Vagina (tissue), 2 donors: ENCODE results near the gene PRKRIP1. TPM values are rescaled to one million over a fixed set of nuclear protein-coding genes. Genes with fewer than 3 reads are reported as not detected.

Experiments
- DNase-seq, 2 donors: peaks; one replicate each; pipeline ENCODE4 v3.0.0-alpha.2; 2017; ENCODE audit errors: extremely low spot score in 2 of 2
- H3K27ac ChIP-seq: fragments of 200-600 bp; sonication (generic); one replicate; pipeline ENCODE4 v1.5.1; 2019
- H3K27me3 ChIP-seq: fragments of 200-600 bp; sonication (generic); one replicate; pipeline ENCODE4 v1.5.1; 2019
- H3K36me3 ChIP-seq, 2 donors: fragments of 200-600 bp; sonication (generic); one replicate each; pipeline ENCODE4 v1.5.1; 2017 to 2019
- H3K4me1 ChIP-seq: fragments of 200-600 bp; sonication (generic); one replicate; pipeline ENCODE4 v1.5.1; 2019
- H3K4me3 ChIP-seq, 2 donors: fragments of 200-600 bp; sonication (generic); 1 replicate in 1 of 2; 2 replicates in 1 of 2; pipeline ENCODE4 v1.5.1; 2016 to 2019
- H3K9me3 ChIP-seq: fragments of 200-600 bp; sonication (generic); one replicate; pipeline ENCODE4 v1.5.1; 2019
- POLR2A ChIP-seq, 2 donors: fragments of 450-650 bp; IDR thresholded peaks; one replicate each; pipeline ENCODE4 v1.6.1; 2017; ENCODE audit warnings: antibody characterized with exemption in 2 of 2, mild to moderate bottlenecking in 2 of 2, moderate library complexity in 2 of 2
- POLR2AphosphoS5 ChIP-seq, 2 donors: sonication (generic); formaldehyde crosslinking; IDR thresholded peaks; one replicate each; pipeline ENCODE4 v1.9.0; 2017; ENCODE audit warnings: antibody characterized with exemption in 2 of 2, mild to moderate bottlenecking in 2 of 2, low read depth in 1 of 2; ENCODE audit not compliant: insufficient read depth in 1 of 2
- intact Hi-C: fragments of 100-400 bp; cut with DNase I; formaldehyde crosslinking; loops from one replicate; pipeline ENCODE4 v1.15.1; 2023
- total RNA-seq: library from RNA; depleted of rRNA; stranded (reverse); fragments of >200 nt; gene quantifications from one replicate; pipeline ENCODE4 v1.2.3, GENCODE V29; 2016
- TF ChIP-seq, protein P1 (sequence below), 3 experiments: fragments of 450-650 bp in 2 of 3; fragments of 200-600 bp in 1 of 3; sonication (generic) in 1 of 3; IDR thresholded peaks; one replicate each; pipeline ENCODE4 v1.5.1; 2017 to 2019; ENCODE audit warnings: antibody characterized with exemption in 3 of 3, mild to moderate bottlenecking in 2 of 3, moderate library complexity in 2 of 3

Gene PRKRIP1
- total RNA-seq, 1 donor from 2014 or later, result 17.4 TPM

DNA sequence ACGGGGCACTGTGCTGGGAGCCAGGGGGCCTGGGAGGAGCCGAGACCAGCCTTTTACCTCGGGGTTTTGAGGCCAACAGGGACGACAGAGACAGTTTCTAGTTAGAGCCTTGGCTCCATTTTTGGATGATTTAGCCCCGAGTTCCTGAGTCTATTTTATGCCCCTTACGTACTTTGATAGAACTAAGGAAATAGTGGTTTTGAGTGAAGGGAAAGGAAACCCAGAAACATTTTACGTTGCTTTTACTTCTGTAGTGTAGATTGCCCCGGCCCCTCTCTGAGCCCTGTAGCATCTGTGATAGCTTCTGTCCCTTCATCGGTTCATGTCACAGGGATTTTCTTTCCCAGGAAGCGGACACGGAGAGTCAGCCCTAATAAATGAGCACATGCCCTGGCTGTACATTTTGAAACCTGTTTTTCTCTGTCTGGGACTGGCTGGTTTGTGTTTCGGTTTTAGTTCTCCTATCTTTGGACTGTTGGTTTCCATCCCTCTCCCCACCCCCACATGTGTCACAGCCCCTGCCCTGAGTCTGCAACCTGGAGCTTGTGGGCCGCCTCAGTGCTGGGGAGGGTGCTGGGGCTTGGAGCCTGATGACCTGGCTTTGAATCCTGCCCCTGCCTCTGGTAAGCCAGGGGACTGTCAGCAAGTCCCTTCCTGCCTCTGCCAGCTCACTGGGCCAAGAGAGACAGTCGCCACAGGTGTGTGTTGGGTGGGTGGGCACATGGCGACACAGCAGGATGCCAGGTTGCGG lies 30.3 kb downstream of the PRKRIP1 start:
- Histone ChIP-seq H3K4me1 (peaks cover 16% of the 10 kb centered on the region), H3K27ac (peak overlapping the region; percentile 42), H3K4me3 (no peak overlapping the region), H3K27me3 (no peaks in the 10 kb centered on the region), H3K9me3 (no peaks in the 10 kb centered on the region), H3K36me3 (peaks cover 3 to 30% of the 10 kb centered on the region in 2 donors)
- TF ChIP-seq, protein P1, sequence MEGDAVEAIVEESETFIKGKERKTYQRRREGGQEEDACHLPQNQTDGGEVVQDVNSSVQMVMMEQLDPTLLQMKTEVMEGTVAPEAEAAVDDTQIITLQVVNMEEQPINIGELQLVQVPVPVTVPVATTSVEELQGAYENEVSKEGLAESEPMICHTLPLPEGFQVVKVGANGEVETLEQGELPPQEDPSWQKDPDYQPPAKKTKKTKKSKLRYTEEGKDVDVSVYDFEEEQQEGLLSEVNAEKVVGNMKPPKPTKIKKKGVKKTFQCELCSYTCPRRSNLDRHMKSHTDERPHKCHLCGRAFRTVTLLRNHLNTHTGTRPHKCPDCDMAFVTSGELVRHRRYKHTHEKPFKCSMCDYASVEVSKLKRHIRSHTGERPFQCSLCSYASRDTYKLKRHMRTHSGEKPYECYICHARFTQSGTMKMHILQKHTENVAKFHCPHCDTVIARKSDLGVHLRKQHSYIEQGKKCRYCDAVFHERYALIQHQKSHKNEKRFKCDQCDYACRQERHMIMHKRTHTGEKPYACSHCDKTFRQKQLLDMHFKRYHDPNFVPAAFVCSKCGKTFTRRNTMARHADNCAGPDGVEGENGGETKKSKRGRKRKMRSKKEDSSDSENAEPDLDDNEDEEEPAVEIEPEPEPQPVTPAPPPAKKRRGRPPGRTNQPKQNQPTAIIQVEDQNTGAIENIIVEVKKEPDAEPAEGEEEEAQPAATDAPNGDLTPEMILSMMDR (IDR thresholded peaks at IDR 0.05), result no peak
- TF ChIP-seq POLR2A (IDR thresholded peaks at IDR 0.05), result no peak
- TF ChIP-seq POLR2AphosphoS5 (IDR thresholded peaks at IDR 0.05; ENCODE audit: insufficient read depth in 1 of 2, low read depth in 1 of 2), result no peak
- DNase-seq, result no peak
- intact Hi-C loops, result no loop called here

DNA sequence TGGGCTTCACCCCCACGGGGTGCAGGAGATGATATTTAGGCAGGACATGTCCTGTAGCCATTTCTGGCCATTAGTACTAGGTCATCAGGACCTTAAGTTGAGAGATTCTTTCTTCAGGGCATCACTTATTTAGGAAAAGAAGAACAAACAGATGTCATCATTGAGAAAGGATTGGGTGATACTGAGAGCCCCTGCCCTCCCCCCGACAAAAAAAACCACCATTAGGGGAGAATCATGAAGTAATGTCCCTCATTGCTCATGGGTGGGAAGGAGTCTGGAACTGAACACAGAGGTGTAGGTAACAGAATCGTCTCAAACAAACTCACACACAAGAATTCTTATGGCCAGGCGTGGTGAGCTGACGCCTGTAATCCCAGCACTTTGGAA lies 30.8 kb downstream of the PRKRIP1 start:
- Histone ChIP-seq H3K27ac (peak overlapping the region; percentile 42), H3K4me3 (no peak overlapping the region), H3K27me3 (no peaks in the 10 kb centered on the region), H3K4me1 (peaks cover 21% of the 10 kb centered on the region), H3K36me3 (peaks cover 3 to 28% of the 10 kb centered on the region in 2 donors), H3K9me3 (no peaks in the 10 kb centered on the region)
- intact Hi-C loops, result no loop called here
- TF ChIP-seq POLR2A (IDR thresholded peaks at IDR 0.05), result no peak
- TF ChIP-seq, protein P1 (IDR thresholded peaks at IDR 0.05), result no peak
- no peak for DNase-seq

DNA sequence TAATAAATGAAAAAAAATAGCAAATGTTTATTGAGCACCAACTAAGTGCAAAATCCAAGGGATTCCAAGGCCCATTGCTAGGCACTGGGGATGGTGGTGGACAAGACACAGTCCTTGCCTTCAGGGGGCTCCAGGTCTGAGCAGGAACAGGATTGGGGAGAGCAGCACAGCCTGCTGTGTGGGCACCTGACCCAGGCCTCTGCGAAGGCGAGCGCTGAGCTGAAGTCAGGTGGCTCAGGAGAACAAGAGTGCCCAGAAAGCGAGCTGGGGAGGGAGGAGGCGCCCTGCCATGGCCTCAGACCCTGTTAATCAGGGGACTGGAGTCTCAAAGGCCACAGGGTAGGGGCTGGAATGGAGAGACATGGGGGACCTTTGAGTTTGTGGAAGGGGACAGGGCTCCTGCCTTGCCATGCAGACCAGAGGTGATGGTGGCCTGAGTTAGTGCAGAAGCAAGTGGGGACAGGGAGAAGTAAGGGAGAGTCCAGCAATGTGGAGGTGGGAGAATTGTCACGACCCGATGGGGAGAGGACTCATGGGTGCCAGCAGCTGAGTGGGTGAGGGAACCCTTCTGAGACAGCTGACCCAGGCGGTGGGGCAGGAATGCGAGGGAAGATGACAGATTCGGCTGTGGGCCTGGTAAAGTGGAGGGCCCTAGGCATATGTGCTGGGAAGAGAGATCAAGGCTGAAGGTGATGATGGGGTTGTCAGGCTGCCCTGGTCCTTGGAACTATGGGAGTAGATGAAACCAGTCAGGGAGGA lies 33.2 kb downstream of the PRKRIP1 start:
- intact Hi-C loops, result no loop called here
- no peak for DNase-seq
- TF ChIP-seq POLR2AphosphoS5 (IDR thresholded peaks at IDR 0.05; ENCODE audit: insufficient read depth in 1 of 2, low read depth in 1 of 2), result no peak
- TF ChIP-seq, protein P1 (IDR thresholded peaks at IDR 0.05), result no peak
- TF ChIP-seq POLR2A (IDR thresholded peaks at IDR 0.05), result no peak
- H3K27ac ChIP-seq, result no peak overlapping the region
- peaks cover 41% of the 10 kb centered on the region for H3K4me1 ChIP-seq
- no peaks in the 10 kb centered on the region for H3K27me3 ChIP-seq
- H3K4me3 ChIP-seq, result no peak overlapping the region
- H3K9me3 ChIP-seq, result no peaks in the 10 kb centered on the region
- H3K36me3 ChIP-seq, result peaks cover 3 to 21% of the 10 kb centered on the region in 2 donors

DNA sequence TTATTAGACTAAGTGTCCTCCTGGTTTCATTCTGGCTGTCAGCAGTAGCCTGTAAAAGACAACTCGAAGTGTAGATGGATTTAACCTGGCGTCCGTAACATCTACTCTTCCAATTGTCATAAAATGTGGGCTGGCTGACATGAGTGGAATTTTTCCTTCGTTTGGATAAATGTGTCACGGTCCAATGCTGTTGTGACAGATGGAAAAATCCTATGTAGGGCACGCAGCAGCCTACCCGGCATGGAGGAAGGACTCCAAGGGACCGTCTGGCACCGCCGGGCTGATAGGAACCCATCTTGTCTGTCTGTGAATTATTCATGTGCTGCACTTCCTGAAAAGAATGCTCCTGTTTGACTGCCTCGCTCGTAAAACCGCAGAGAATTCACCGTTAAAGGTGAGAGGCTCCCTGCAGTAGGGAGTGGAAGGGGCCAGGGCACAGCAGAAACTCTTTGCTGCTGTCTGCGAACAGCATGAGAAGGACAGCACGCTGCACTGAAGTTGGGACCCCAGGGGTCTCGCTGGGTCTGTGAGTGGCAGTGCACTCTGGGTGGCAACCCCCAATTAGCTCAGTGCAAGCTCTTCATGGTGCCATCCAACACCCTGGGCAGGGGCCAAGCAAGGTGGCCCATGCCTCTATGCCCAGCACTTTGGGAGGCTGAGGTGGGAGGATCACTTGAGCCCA lies 35.6 kb downstream of the PRKRIP1 start:
- H3K36me3 ChIP-seq, result peaks cover 0 to 3% of the 10 kb centered on the region in 2 donors
- no peak overlapping the region for H3K4me3 ChIP-seq
- no peaks in the 10 kb centered on the region for H3K9me3 ChIP-seq
- intact Hi-C loops, result no loop called here
- H3K27ac ChIP-seq, result peak overlapping the region; percentile 84
- TF ChIP-seq, protein P1 (IDR thresholded peaks at IDR 0.05), result no peak
- TF ChIP-seq POLR2AphosphoS5 (IDR thresholded peaks at IDR 0.05; ENCODE audit: insufficient read depth in 1 of 2, low read depth in 1 of 2), result peak; percentile 11 to 34
- H3K27me3 ChIP-seq, result no peaks in the 10 kb centered on the region
- H3K4me1 ChIP-seq, result peaks cover 47% of the 10 kb centered on the region
- no peak for DNase-seq
